Gastrocnemius medialis (tissue), 4 donors: ENCODE measurements around the gene SCRG1.

ENCODE experiments used
- CTCF ChIP-seq, 5 experiments: fragments of 450-650 bp in 3 of 5; fragments of 200-600 bp in 2 of 5; sonication (generic) in 2 of 5; IDR thresholded peaks in 4 of 5; conservative IDR thresholded peaks in 1 of 5; 1 replicate in 4 of 5; 2 replicates in 1 of 5; pipeline ENCODE4 v1.5.1; 2016 to 2019; ENCODE audit warnings: antibody characterized with exemption in 5 of 5, mild to moderate bottlenecking in 3 of 5, moderate library complexity in 3 of 5
- POLR2A ChIP-seq, 2 donors: fragments of 450-650 bp; IDR thresholded peaks; one replicate each; pipeline ENCODE4 v1.6.1; 2017; ENCODE audit warnings: antibody characterized with exemption in 2 of 2, mild to moderate bottlenecking in 2 of 2, moderate library complexity in 2 of 2

GRCh38 chr4:173448103-173448502, 49.2 kb upstream of the SCRG1 start:
- TF ChIP-seq POLR2A (IDR thresholded peaks at IDR 0.05) (no peak), CTCF (IDR thresholded peaks at IDR 0.05 in 4 of 5, conservative IDR thresholded peaks at IDR 0.05 in 1 of 5) (no peak)
